H9 (cell line): Measurements from ENCODE around the gene NFYB. TPM values are rescaled to one million over a fixed set of nuclear protein-coding genes. Genes with fewer than 3 reads are reported as not detected.

Source experiments
- DNase-seq: peaks from one replicate; pipeline ENCODE4 v3.0.0-alpha.2; 2017
- H2AFZ ChIP-seq: one replicate; pipeline ENCODE4 v1.6.1; 2013; ENCODE audit warnings: mild to moderate bottlenecking, low read length, control low read depth, moderate library complexity
- H2AK5ac ChIP-seq: 2 replicates; pipeline ENCODE4 v1.6.1; 2013; ENCODE audit warnings: low read length, control low read depth, mixed read lengths; ENCODE audit not compliant: insufficient read length
- H2BK120ac ChIP-seq: one replicate; pipeline ENCODE4 v1.6.1; 2013; ENCODE audit warnings: low read depth, mild to moderate bottlenecking, low read length, control low read depth, inconsistent platforms; ENCODE audit not compliant: poor library complexity, severe bottlenecking
- H2BK12ac ChIP-seq: 2 replicates; pipeline ENCODE4 v1.6.1; 2013; ENCODE audit warnings: low read length, control low read depth, mixed read lengths, low read depth; ENCODE audit not compliant: insufficient read length
- H2BK15ac ChIP-seq: 2 replicates; pipeline ENCODE4 v1.6.1; 2013; ENCODE audit warnings: low read depth, low read length, control low read depth
- H2BK20ac ChIP-seq: one replicate; pipeline ENCODE4 v1.6.1; 2013; ENCODE audit warnings: low read depth, mild to moderate bottlenecking, low read length, control low read depth, inconsistent platforms; ENCODE audit not compliant: poor library complexity, severe bottlenecking
- H2BK5ac ChIP-seq: 2 replicates; pipeline ENCODE4 v1.6.1; 2013; ENCODE audit warnings: low read length, control low read depth, mixed read lengths; ENCODE audit not compliant: insufficient read length
- H3K14ac ChIP-seq: 2 replicates; pipeline ENCODE4 v1.6.1; 2013; ENCODE audit warnings: low read length, control low read depth; ENCODE audit not compliant: insufficient read depth
- H3K18ac ChIP-seq: 2 replicates; pipeline ENCODE4 v1.6.1; 2013; ENCODE audit warnings: low read depth, mild to moderate bottlenecking, mixed read lengths, low read length, control low read depth; ENCODE audit not compliant: insufficient read length
- H3K23ac ChIP-seq: 2 replicates; pipeline ENCODE4 v1.6.1; 2013; ENCODE audit warnings: low read length, control low read depth, mixed read lengths, low read depth; ENCODE audit not compliant: insufficient read length
- H3K23me2 ChIP-seq: 2 replicates; pipeline ENCODE4 v1.6.1; 2013; ENCODE audit warnings: low read depth, mild to moderate bottlenecking, mixed read lengths, low read length, control low read depth; ENCODE audit not compliant: insufficient read length, poor library complexity, severe bottlenecking
- H3K27ac ChIP-seq: 2 replicates; pipeline ENCODE4 v1.5.1; 2013; ENCODE audit warnings: low read length, control low read depth, mixed read lengths, low read depth; ENCODE audit not compliant: insufficient read length
- H3K27me3 ChIP-seq: 2 replicates; pipeline ENCODE4 v1.6.1; 2013; ENCODE audit warnings: low read length, control low read depth, inconsistent platforms; ENCODE audit not compliant: insufficient read depth
- H3K4ac ChIP-seq: 2 replicates; pipeline ENCODE4 v1.6.1; 2013; ENCODE audit warnings: low read depth, mild to moderate bottlenecking, control low read depth, inconsistent platforms, low read length, moderate library complexity
- H3K4me1 ChIP-seq: 2 replicates; pipeline ENCODE4 v1.6.1; 2013; ENCODE audit warnings: low read length, control low read depth, inconsistent platforms; ENCODE audit not compliant: insufficient read depth
- H3K4me2 ChIP-seq: 2 replicates; pipeline ENCODE4 v1.6.1; 2013; ENCODE audit warnings: low read length, control low read depth, mixed read lengths; ENCODE audit not compliant: insufficient read length, insufficient read depth
- H3K56ac ChIP-seq: 2 replicates; pipeline ENCODE4 v1.6.1; 2013; ENCODE audit warnings: low read depth, mild to moderate bottlenecking, mixed read lengths, low read length, control low read depth; ENCODE audit not compliant: insufficient read length
- H3K79me1 ChIP-seq: 2 replicates; pipeline ENCODE4 v1.6.1; 2013; ENCODE audit warnings: low read depth, mild to moderate bottlenecking, moderate library complexity, low read length, control low read depth, inconsistent platforms; ENCODE audit not compliant: insufficient read depth, poor library complexity, severe bottlenecking
- H3K79me2 ChIP-seq: 2 replicates; pipeline ENCODE4 v1.6.1; 2013; ENCODE audit warnings: low read length, control low read depth, inconsistent platforms; ENCODE audit not compliant: insufficient read depth
- H3K9ac ChIP-seq: 2 replicates; pipeline ENCODE4 v1.6.1; 2013; ENCODE audit warnings: low read length, control low read depth, mixed read lengths; ENCODE audit not compliant: insufficient read length; ENCODE audit errors: extremely low read depth
- H3K9me3 ChIP-seq: one replicate; pipeline ENCODE4 v1.6.1; 2013; ENCODE audit warnings: low read depth, low read length, inconsistent platforms; ENCODE audit not compliant: control insufficient read depth
- H3T11ph ChIP-seq: one replicate; pipeline ENCODE4 v1.6.1; 2013; ENCODE audit warnings: mild to moderate bottlenecking, low read length, control low read depth, inconsistent platforms
- H4K20me1 ChIP-seq: one replicate; pipeline ENCODE4 v1.6.1; 2013; ENCODE audit not compliant: control insufficient read depth, insufficient read length, insufficient read depth
- H4K5ac ChIP-seq: 2 replicates; pipeline ENCODE4 v1.6.1; 2013; ENCODE audit warnings: low read depth, mild to moderate bottlenecking, mixed read lengths, low read length, control low read depth; ENCODE audit not compliant: insufficient read length
- H4K8ac ChIP-seq: replicated peaks from 2 replicates; pipeline ENCODE4 v1.6.1; 2013; ENCODE audit warnings: low read length, control low read depth, mixed read lengths, low read depth; ENCODE audit not compliant: insufficient read length
- H4K91ac ChIP-seq: 2 replicates; pipeline ENCODE4 v1.6.1; 2013; ENCODE audit warnings: low read depth, mild to moderate bottlenecking, moderate library complexity, mixed read lengths, low read length, control low read depth; ENCODE audit not compliant: insufficient read length
- H3K27ac Mint-ChIP-seq, 3 experiments: 2 replicates in 2 of 3; 3 replicates in 1 of 3; pipeline ENCODE4 v1.8.0; 2020 to 2021; ENCODE audit warnings: mixed read lengths in 3 of 3, mild to moderate bottlenecking in 1 of 3, moderate library complexity in 1 of 3
- H3K27me3 Mint-ChIP-seq: 2 replicates; pipeline ENCODE4 v1.8.0; 2021; ENCODE audit warnings: low read depth, mild to moderate bottlenecking, moderate library complexity, mixed read lengths
- H3K36me3 Mint-ChIP-seq, 3 experiments: 2 replicates in 2 of 3; 3 replicates in 1 of 3; pipeline ENCODE4 v1.8.0; 2020 to 2021; ENCODE audit warnings: low read depth in 3 of 3, mixed read lengths in 3 of 3; ENCODE audit not compliant: insufficient read depth in 1 of 3
- H3K4me1 Mint-ChIP-seq, 2 experiments: 2 replicates each; pipeline ENCODE4 v1.8.0; 2020; ENCODE audit warnings: mixed read lengths in 2 of 2
- H3K4me3 Mint-ChIP-seq, 2 experiments: 2 replicates in 1 of 2; 3 replicates in 1 of 2; pipeline ENCODE4 v1.8.0; 2020 to 2021; ENCODE audit warnings: mild to moderate bottlenecking in 2 of 2, mixed read lengths in 2 of 2, moderate library complexity in 1 of 2
- H3K9me3 Mint-ChIP-seq, 2 experiments: 2 replicates in 1 of 2; 3 replicates in 1 of 2; pipeline ENCODE4 v1.8.0; 2020; ENCODE audit warnings: mild to moderate bottlenecking in 2 of 2, mixed read lengths in 2 of 2, moderate library complexity in 1 of 2
- CTCF ChIP-seq: fragments of 200-600 bp; sonication (generic); conservative IDR thresholded peaks from 3 replicates; pipeline ENCODE4 v1.8.0; 2021; ENCODE audit warnings: antibody characterized with exemption, mild to moderate bottlenecking
- WGBS: extraction: QIAGEN DNeasy Blood & Tissue Kit; methylation state at CpG from one replicate; pipeline ENCODE4 v1.1.7; 2013; ENCODE audit warnings: missing lambda C conversion rate, low lambda C conversion rate, mixed read lengths; ENCODE audit not compliant: insufficient read length; ENCODE audit errors: extremely low coverage; 5-methylcytosine and 5-hydroxymethylcytosine counted together
- total RNA-seq: library from RNA; stranded (reverse); gene quantifications from 2 replicates; pipeline ENCODE4 v1.2.1, GENCODE V29; 2021

The NFYB gene
- total RNA-seq, 1 experiment from 2014 or later, result 52.5 TPM

- Histone ChIP-seq H3K4me1 (no peaks in the 10 kb centered on the region), H4K91ac (no peak overlapping the region), H4K8ac (no peak overlapping the region), H3K27ac (no peak overlapping the region), H2BK20ac (no peak overlapping the region), H2BK12ac (no peak overlapping the region), H3K14ac (no peak overlapping the region), H3T11ph (no peak overlapping the region), H3K79me2 (no peaks in the 10 kb centered on the region), H4K5ac (no peak overlapping the region), H3K23me2 (no peaks in the 10 kb centered on the region), H2BK5ac (no peak overlapping the region), H3K9ac (no peak overlapping the region), H2BK15ac (no peak overlapping the region), H3K18ac (no peak overlapping the region), H4K20me1 (no peaks in the 10 kb centered on the region), H2AK5ac (no peak overlapping the region), H3K4me2 (no peak overlapping the region), H3K27me3 (no peaks in the 10 kb centered on the region), H3K56ac (no peak overlapping the region), H3K23ac (no peak overlapping the region), H3K4ac (no peak overlapping the region), H3K9me3 (no peaks in the 10 kb centered on the region), H2AFZ (no peak overlapping the region), H3K79me1 (no peaks in the 10 kb centered on the region), H2BK120ac (no peak overlapping the region)
- no peaks in the 10 kb centered on the region; the same call in 1 of the 2 replicates for H3K27me3 Mint-ChIP-seq
- no peak overlapping the region for H3K4me3 Mint-ChIP-seq
- H3K4me1 Mint-ChIP-seq, result no peaks in the 10 kb centered on the region
- no peak for TF ChIP-seq CTCF
- H3K36me3 Mint-ChIP-seq, result peaks cover 2 to 22% (median 13%) of the 10 kb centered on the region in 3 experiments; a peak in 5 of 7 replicates
- H3K9me3 Mint-ChIP-seq, result peaks cover 17 to 18% of the 10 kb centered on the region in 2 experiments; a peak in 4 of 5 replicates
- WGBS, result no CpG with 5 or more reads among the region's 18 CpGs
- DNase-seq, result no peak
- no peak overlapping the region; a peak in 1 of 7 replicates for H3K27ac Mint-ChIP-seq
These were observed 49.6 kb upstream of the NFYB start for GRCh38 chr12:104187446-104188155.
